PC-3 (cell line): ENCODE data around the gene TPRN.

Experiments used
- CTCF ChIP-seq: fragments of 300-600 bp; sonication (generic); conservative IDR thresholded peaks from 2 replicates; pipeline ENCODE4 v1.5.1; 2017; ENCODE audit warnings: antibody characterized with exemption, low read depth, mild to moderate bottlenecking, low read length
- EZH2 ChIP-seq: fragments of 300-600 bp; sonication (generic); IDR thresholded peaks from one replicate; pipeline ENCODE4 v1.6.1; 2017; ENCODE audit warnings: antibody characterized with exemption, mild to moderate bottlenecking, low read length; ENCODE audit not compliant: unreplicated experiment

- TF ChIP-seq EZH2 (no peak), CTCF (no peak)
Measured at GRCh38 chr9:137164370-137165249, 35.9 kb downstream of the TPRN start.
